GM12878 (cell line): ENCODE measurements around the gene PLPP6. TPM values are rescaled to one million over a fixed set of nuclear protein-coding genes. Genes with fewer than 3 reads are reported as not detected.

Experiments
- ATAC-seq: fragments of 200-7000 bp; cut with Tn5 transposase; 3 replicates; pipeline ENCODE4 v1.9.1; 2020; ENCODE audit warnings: mild to moderate bottlenecking, moderate library complexity
- BruUV-seq: library from RNA; stranded (reverse); fragments of 400-500 nt; replicated peaks from 2 replicates; lab custom pipeline; 2021; lab: Mats Ljungman, UMichigan
- CTCF ChIA-PET: fragments of 300-600 bp; sonication (Branson Sonifier 250); formaldehyde crosslinking; extraction: SDS; loops from one replicate; lab custom pipeline; 2021; ENCODE audit warnings: inconsistent platforms; lab: Yijun Ruan, JAX
- POLR2A ChIA-PET: fragments of 350-600 bp; formaldehyde crosslinking; extraction: SDS; loops from one replicate; lab custom pipeline; 2021; ENCODE audit warnings: inconsistent platforms; lab: Charles Lee
- RAD21 ChIA-PET: fragments of 300-600 bp; sonication (Branson Sonifier 250); formaldehyde crosslinking; loops from one replicate; lab custom pipeline; 2023; ENCODE audit warnings: antibody characterized with exemption; ENCODE audit not compliant: unreplicated experiment; lab: Charles Lee
- SMC1A ChIA-PET: fragments of 300-600 bp; sonication (Branson Sonifier 250); formaldehyde crosslinking; loops from one replicate; lab custom pipeline; 2023; ENCODE audit not compliant: unreplicated experiment, uncharacterized antibody; lab: Charles Lee
- DNase-seq: peaks from one replicate; pipeline ENCODE4 v3.0.0-alpha.2; 2011; ENCODE audit warnings: low read depth, low spot score
- FAIRE-seq: peaks from 3 replicates; lab custom pipeline; 2011; peaks lifted over from hg19 to GRCh38; lab: Jason Lieb, UNC
- H2AFZ ChIP-seq: 2 replicates; pipeline ENCODE4 v1.6.0; 2011; ENCODE audit warnings: low read depth, low read length, control low read depth; ENCODE audit not compliant: control insufficient read depth
- H3K27ac ChIP-seq: 2 replicates; pipeline ENCODE4 v1.5.1; 2011; ENCODE audit warnings: control low read depth; ENCODE audit not compliant: control insufficient read depth, insufficient read depth
- H3K27me3 ChIP-seq, 2 experiments: replicated peaks in 1 of 2; 2 replicates each; pipeline versions ENCODE4 v1.6.0 to v1.6.1; 2011; ENCODE audit warnings: low read length in 1 of 2; ENCODE audit not compliant: control insufficient read depth in 2 of 2, insufficient read depth in 2 of 2
- H3K36me3 ChIP-seq, 2 experiments: 2 replicates each; pipeline ENCODE4 v1.5.1; 2011; ENCODE audit warnings: low read length in 1 of 2; ENCODE audit not compliant: control insufficient read depth in 2 of 2, insufficient read depth in 2 of 2
- H3K4me1 ChIP-seq: 2 replicates; pipeline ENCODE4 v1.6.1; 2011; ENCODE audit warnings: mild to moderate bottlenecking, low read length, moderate library complexity, mixed read lengths; ENCODE audit not compliant: control insufficient read depth, insufficient read depth
- H3K4me2 ChIP-seq: 2 replicates; pipeline ENCODE4 v1.6.0; 2011; ENCODE audit warnings: control low read depth; ENCODE audit not compliant: control insufficient read depth, insufficient read depth
- H3K4me3 ChIP-seq: fragments of 200-600 bp; sonication (generic); 2 replicates; pipeline ENCODE4 v1.5.1; 2016
- H3K79me2 ChIP-seq: 2 replicates; pipeline ENCODE4 v1.6.0; 2011; ENCODE audit warnings: low read length; ENCODE audit not compliant: control insufficient read depth, insufficient read depth
- H3K9ac ChIP-seq: 2 replicates; pipeline ENCODE4 v1.8.0; 2011; ENCODE audit warnings: low read length, control low read depth, mixed read lengths; ENCODE audit not compliant: control insufficient read depth, insufficient read depth
- H3K9me3 ChIP-seq: replicated peaks from 3 replicates; pipeline ENCODE4 v1.5.1; 2011; ENCODE audit warnings: mild to moderate bottlenecking, low read length; ENCODE audit not compliant: control insufficient read depth, insufficient read depth
- H4K20me1 ChIP-seq: 2 replicates; pipeline ENCODE4 v1.6.0; 2011; ENCODE audit not compliant: control insufficient read depth, insufficient read depth
- ESRRA ChIP-seq: IDR thresholded peaks from 2 replicates; pipeline ENCODE4 v1.6.1; 2012; ENCODE audit warnings: mild to moderate bottlenecking, low read length, improper control_type of control experiment
- ETV6 ChIP-seq, 2 experiments: fragments of 450-650 bp in 1 of 2; IDR thresholded peaks in 1 of 2; conservative IDR thresholded peaks in 1 of 2; 2 replicates each; pipeline ENCODE4 v1.6.1; 2014; ENCODE audit warnings: antibody characterized with exemption in 1 of 2, borderline replicate concordance in 1 of 2, low read depth in 1 of 2, mild to moderate bottlenecking in 1 of 2, moderate library complexity in 1 of 2
- FOXM1 ChIP-seq: IDR thresholded peaks from 2 replicates; pipeline ENCODE4 v1.6.1; 2012; ENCODE audit warnings: low read depth, mild to moderate bottlenecking, inconsistent platforms, low read length, moderate library complexity
- HDAC2 ChIP-seq: fragments of 200-600 bp; sonication (generic); IDR thresholded peaks from 2 replicates; pipeline ENCODE4 v1.6.1; 2017
- JUNB ChIP-seq: IDR thresholded peaks from 2 replicates; pipeline ENCODE4 v1.6.1; 2016; ENCODE audit warnings: antibody characterized with exemption, mild to moderate bottlenecking
- MYB ChIP-seq: fragments of 150-350 bp; IDR thresholded peaks from 2 replicates; pipeline ENCODE4 v1.6.1; 2014; ENCODE audit warnings: mild to moderate bottlenecking, low read depth, low read length, borderline replicate concordance
- NRF1 ChIP-seq: conservative IDR thresholded peaks from 2 replicates; pipeline ENCODE4 v1.6.1; 2011; ENCODE audit warnings: mild to moderate bottlenecking, low read depth, low read length, improper control_type of control experiment
- SIN3A ChIP-seq: IDR thresholded peaks from 2 replicates; pipeline ENCODE4 v1.6.1; 2012; ENCODE audit warnings: low read depth, low read length, improper control_type of control experiment
- SIX5 ChIP-seq: IDR thresholded peaks from 2 replicates; pipeline ENCODE4 v1.6.1; 2011; ENCODE audit warnings: mild to moderate bottlenecking, low read depth, low read length, moderate library complexity; ENCODE audit not compliant: severe bottlenecking
- SP1 ChIP-seq: IDR thresholded peaks from one replicate; pipeline ENCODE4 v1.6.1; 2011; ENCODE audit warnings: low read depth, low read length
- SREBF1 ChIP-seq: IDR thresholded peaks from 2 replicates; pipeline ENCODE4 v1.6.1; 2012; ENCODE audit warnings: mild to moderate bottlenecking, low read length
- TCF7 ChIP-seq: IDR thresholded peaks from 2 replicates; pipeline ENCODE4 v1.6.1; 2014; ENCODE audit warnings: antibody characterized with exemption, borderline replicate concordance
- ZNF217 ChIP-seq: fragments of 450-650 bp; IDR thresholded peaks from 2 replicates; pipeline ENCODE4 v1.6.1; 2017; ENCODE audit warnings: antibody characterized with exemption, mild to moderate bottlenecking
- WGBS: methylation state at CpG from one replicate; pipeline ENCODE4 v1.1.6; 2016; ENCODE audit warnings: low lambda C conversion rate; ENCODE audit not compliant: insufficient replicate concordance, insufficient coverage; ENCODE audit errors: missing lambda C conversion rate; 5-methylcytosine and 5-hydroxymethylcytosine counted together
- in situ Hi-C: fragments of 300-500 bp; cut with MboI; formaldehyde crosslinking; loops from 9 replicates; pipeline ENCODE4 v1.14.3; 2018; ENCODE audit warnings: mixed read lengths
- intact Hi-C: fragments of 100-400 bp; cut with micrococcal nuclease; formaldehyde crosslinking; loops from one replicate; pipeline ENCODE4 v1.14.2; 2022; ENCODE audit not compliant: unreplicated experiment
- polyA plus RNA-seq, 11 experiments: library from polyadenylated mRNA; depleted of rRNA in 4 of 11; unstranded in 6 of 11; stranded (reverse) in 5 of 11; fragments of >200 nt; fragmentation: Nextera tagmentation in 4 of 11; fragmentation: Illumina TruSeq in 1 of 11; extraction: Ambion mirVana in 4 of 11; extraction: Trizol in 1 of 11; gene quantifications; 1 replicate in 1 of 11; 2 replicates in 10 of 11; pipeline versions ENCODE4 v1.2.1 to v1.2.3, GENCODE V29; 2011 to 2016; ENCODE audit warnings: inconsistent platforms in 2 of 11, missing spikeins in 2 of 11, low read depth in 1 of 11
- total RNA-seq, 4 experiments: library from RNA; depleted of rRNA in 3 of 4; stranded (reverse); fragments of >200 nt in 3 of 4; fragmentation: Illumina TruSeq in 1 of 4; extraction: Trizol in 1 of 4; gene quantifications; 2 replicates each; pipeline versions ENCODE4 v1.2.1 to v1.2.3, GENCODE V29; 2013 to 2021
- TF ChIP-seq, protein P1 (sequence below): fragments of 450-650 bp; IDR thresholded peaks from 2 replicates; pipeline ENCODE4 v1.6.1; 2017; ENCODE audit warnings: low read depth, mild to moderate bottlenecking, moderate library complexity
- TF ChIP-seq, protein P2 (sequence below): fragments of 450-650 bp; IDR thresholded peaks from 2 replicates; pipeline ENCODE4 v1.6.1; 2017; ENCODE audit warnings: borderline replicate concordance
- TF ChIP-seq, protein P3 (sequence below), 3 experiments: IDR thresholded peaks in 2 of 3; conservative IDR thresholded peaks in 1 of 3; 2 replicates each; pipeline ENCODE4 v1.5.1; 2011; ENCODE audit warnings: low read depth in 3 of 3, low read length in 3 of 3, mild to moderate bottlenecking in 3 of 3, control low read depth in 2 of 3, moderate library complexity in 2 of 3, inconsistent platforms in 1 of 3, mixed read lengths in 1 of 3; ENCODE audit not compliant: control insufficient read depth in 2 of 3, insufficient read depth in 1 of 3; ENCODE audit errors: extremely low read depth in 1 of 3

PLPP6 gene
- total and polyA plus RNA-seq, 10 of the 15 experiments (the other 5 are each of a cell fraction or from before 2014, with no cell fraction given), result 1.6 to 11.3 (median 6.9) TPM

DNA sequence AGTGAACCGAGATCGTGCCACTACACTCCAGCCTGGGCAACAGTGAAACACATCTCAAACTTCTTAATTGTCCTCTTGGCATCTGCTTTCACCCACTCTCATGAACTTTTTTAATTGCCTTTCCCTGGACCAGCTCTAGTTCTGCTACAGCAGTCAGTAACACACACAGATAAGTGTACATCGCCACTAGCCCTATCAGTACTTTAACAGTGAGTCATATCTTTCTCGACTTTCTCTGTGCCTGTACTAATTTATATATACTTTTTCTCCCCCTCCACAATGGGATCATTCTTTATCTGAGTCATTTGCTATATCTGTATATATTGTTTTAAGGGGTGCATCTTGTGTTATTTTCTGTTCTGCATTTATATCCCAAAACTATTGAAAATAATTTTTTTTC lies 24.0 kb downstream of the PLPP6 start (continued):
- TF ChIP-seq SREBF1, result no peak

DNA sequence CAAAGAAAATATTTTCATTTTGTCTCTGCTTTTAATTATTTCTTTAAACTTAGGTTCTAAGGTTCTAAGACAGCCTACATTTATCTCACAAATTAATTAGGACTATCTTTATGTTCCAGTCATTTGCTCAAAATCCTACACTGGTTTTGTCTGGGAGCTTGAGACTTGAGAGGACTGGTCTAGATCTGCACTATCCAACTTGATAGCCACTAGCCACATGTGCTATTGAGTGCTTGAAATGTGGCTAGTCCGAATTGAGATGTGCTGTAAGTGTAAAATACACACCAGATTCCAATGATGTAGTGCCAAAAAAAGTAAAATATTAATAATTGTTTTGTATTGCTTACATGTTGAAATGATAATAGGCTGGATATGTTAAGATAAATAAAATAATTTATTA lies 24.5 kb downstream of the PLPP6 start:
- CTCF ChIA-PET, result no interaction called here
- Histone ChIP-seq H3K27me3 (no peaks in the 10 kb centered on the region), H3K27ac (no peak overlapping the region), H3K4me2 (no peak overlapping the region), H3K4me1 (peaks cover 12% of the 10 kb centered on the region), H3K4me3 (no peak overlapping the region), H3K36me3 (peaks cover 0 to 4% of the 10 kb centered on the region in 2 experiments; a peak in 2 of 4 replicates), H4K20me1 (no peaks in the 10 kb centered on the region), H3K79me2 (peaks cover 7% of the 10 kb centered on the region), H3K9ac (no peak overlapping the region), H3K9me3 (no peaks in the 10 kb centered on the region), H2AFZ (no peak overlapping the region)
- DNase-seq, result no peak
- FAIRE-seq, result no peak
- no TSS peak for BruUV-seq
- SMC1A ChIA-PET, result no interaction called here
- RAD21 ChIA-PET, result no interaction called here
- intact Hi-C loops, result loop anchor here (2.0 kb wide), 1 partner anchor 54 kb away; the partner anchor contains the start of gene AK3
- 97% methylated on average over 1 of the region's 1 CpG for WGBS
- ATAC-seq, result no peak
- POLR2A ChIA-PET, result interaction anchor here (1.3 kb wide), 1 partner anchor 41 kb away, joined by 3 read pairs; no protein-coding TSS in a partner anchor
- in situ Hi-C loops, result no loop called here
- TF ChIP-seq SIX5 (no peak), JUNB (no peak), FOXM1 (no peak), MYB (no peak), ETV6 (conservative IDR thresholded peaks at IDR 0.05 in 1 of 2, IDR thresholded peaks at IDR 0.05 in 1 of 2; ENCODE audit: borderline replicate concordance in 1 of 2, low read depth in 1 of 2) (no peak), HDAC2 (no peak), SP1 (no peak), NRF1 (no peak), SIN3A (no peak), ZNF217 (no peak), ESRRA (no peak), TCF7 (no peak)
- TF ChIP-seq, protein P1, sequence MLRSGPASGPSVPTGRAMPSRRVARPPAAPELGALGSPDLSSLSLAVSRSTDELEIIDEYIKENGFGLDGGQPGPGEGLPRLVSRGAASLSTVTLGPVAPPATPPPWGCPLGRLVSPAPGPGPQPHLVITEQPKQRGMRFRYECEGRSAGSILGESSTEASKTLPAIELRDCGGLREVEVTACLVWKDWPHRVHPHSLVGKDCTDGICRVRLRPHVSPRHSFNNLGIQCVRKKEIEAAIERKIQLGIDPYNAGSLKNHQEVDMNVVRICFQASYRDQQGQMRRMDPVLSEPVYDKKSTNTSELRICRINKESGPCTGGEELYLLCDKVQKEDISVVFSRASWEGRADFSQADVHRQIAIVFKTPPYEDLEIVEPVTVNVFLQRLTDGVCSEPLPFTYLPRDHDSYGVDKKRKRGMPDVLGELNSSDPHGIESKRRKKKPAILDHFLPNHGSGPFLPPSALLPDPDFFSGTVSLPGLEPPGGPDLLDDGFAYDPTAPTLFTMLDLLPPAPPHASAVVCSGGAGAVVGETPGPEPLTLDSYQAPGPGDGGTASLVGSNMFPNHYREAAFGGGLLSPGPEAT, result no peak
- TF ChIP-seq, protein P2, sequence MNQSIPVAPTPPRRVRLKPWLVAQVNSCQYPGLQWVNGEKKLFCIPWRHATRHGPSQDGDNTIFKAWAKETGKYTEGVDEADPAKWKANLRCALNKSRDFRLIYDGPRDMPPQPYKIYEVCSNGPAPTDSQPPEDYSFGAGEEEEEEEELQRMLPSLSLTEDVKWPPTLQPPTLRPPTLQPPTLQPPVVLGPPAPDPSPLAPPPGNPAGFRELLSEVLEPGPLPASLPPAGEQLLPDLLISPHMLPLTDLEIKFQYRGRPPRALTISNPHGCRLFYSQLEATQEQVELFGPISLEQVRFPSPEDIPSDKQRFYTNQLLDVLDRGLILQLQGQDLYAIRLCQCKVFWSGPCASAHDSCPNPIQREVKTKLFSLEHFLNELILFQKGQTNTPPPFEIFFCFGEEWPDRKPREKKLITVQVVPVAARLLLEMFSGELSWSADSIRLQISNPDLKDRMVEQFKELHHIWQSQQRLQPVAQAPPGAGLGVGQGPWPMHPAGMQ, result no peak
- TF ChIP-seq, protein P3, sequence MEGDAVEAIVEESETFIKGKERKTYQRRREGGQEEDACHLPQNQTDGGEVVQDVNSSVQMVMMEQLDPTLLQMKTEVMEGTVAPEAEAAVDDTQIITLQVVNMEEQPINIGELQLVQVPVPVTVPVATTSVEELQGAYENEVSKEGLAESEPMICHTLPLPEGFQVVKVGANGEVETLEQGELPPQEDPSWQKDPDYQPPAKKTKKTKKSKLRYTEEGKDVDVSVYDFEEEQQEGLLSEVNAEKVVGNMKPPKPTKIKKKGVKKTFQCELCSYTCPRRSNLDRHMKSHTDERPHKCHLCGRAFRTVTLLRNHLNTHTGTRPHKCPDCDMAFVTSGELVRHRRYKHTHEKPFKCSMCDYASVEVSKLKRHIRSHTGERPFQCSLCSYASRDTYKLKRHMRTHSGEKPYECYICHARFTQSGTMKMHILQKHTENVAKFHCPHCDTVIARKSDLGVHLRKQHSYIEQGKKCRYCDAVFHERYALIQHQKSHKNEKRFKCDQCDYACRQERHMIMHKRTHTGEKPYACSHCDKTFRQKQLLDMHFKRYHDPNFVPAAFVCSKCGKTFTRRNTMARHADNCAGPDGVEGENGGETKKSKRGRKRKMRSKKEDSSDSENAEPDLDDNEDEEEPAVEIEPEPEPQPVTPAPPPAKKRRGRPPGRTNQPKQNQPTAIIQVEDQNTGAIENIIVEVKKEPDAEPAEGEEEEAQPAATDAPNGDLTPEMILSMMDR (IDR thresholded peaks at IDR 0.05 in 2 of 3, conservative IDR thresholded peaks at IDR 0.05 in 1 of 3; ENCODE audit: control insufficient read depth in 2 of 3, extremely low read depth in 1 of 3, insufficient read depth in 1 of 3, low read depth in 3 of 3, low read length in 3 of 3), result no peak
